GM21576 (cell line): ENCODE measurements around the gene S100A10.

Source experiments
- ATAC-seq: cut with Tn5 transposase; IDR thresholded peaks from one replicate; pipeline ENCODE4 v1.9.1; 2021; ENCODE audit warnings: mild to moderate bottlenecking, moderate library complexity; ENCODE audit not compliant: unreplicated experiment

The S100A10 gene

GRCh38 chr1:151966061-151966460, 27.6 kb downstream of the S100A10 start:
- ATAC-seq: no peak

- no peak for ATAC-seq
Measured at GRCh38 chr1:151964510-151964909, 29.1 kb downstream of the S100A10 start.

- ATAC-seq: no peak
Measured at GRCh38 chr1:151963288-151963687, 30.4 kb downstream of the S100A10 start.

- no peak for ATAC-seq
Measured at GRCh38 chr1:151961833-151962232, 31.8 kb downstream of the S100A10 start.

GRCh38 chr1:151960780-151961513, 32.7 kb downstream of the S100A10 start:
- ATAC-seq: no peak

GRCh38 chr1:151958959-151959358, 34.7 kb downstream of the S100A10 start:
- no peak for ATAC-seq

- no peak for ATAC-seq
Measured at GRCh38 chr1:151956957-151957497, 36.6 kb downstream of the S100A10 start.

- no peak for ATAC-seq
Measured at GRCh38 chr1:151953409-151954094, 40.1 kb downstream of the S100A10 start.

GRCh38 chr1:151952811-151953210, 40.8 kb downstream of the S100A10 start:
- ATAC-seq: no peak

GRCh38 chr1:151949371-151950193, 44.1 kb downstream of the S100A10 start:
- ATAC-seq: no peak

- ATAC-seq: no peak
Measured at GRCh38 chr1:151948506-151948905, 45.2 kb downstream of the S100A10 start.

- no peak for ATAC-seq
Measured at GRCh38 chr1:151947140-151947539, 46.5 kb downstream of the S100A10 start.

GRCh38 chr1:151945725-151946722, 47.6 kb downstream of the S100A10 start:
- ATAC-seq: no peak

- no peak for ATAC-seq
Measured at GRCh38 chr1:151944857-151945575, 48.6 kb downstream of the S100A10 start.

GRCh38 chr1:151944126-151944856, 49.4 kb downstream of the S100A10 start:
- ATAC-seq: no peak

- ATAC-seq: no peak
Measured at GRCh38 chr1:151943591-151943990, 50.1 kb downstream of the S100A10 start.

- ATAC-seq: no peak
Measured at GRCh38 chr1:151942882-151943281, 50.8 kb downstream of the S100A10 start.

- ATAC-seq: no peak
Measured at GRCh38 chr1:151940541-151940940, 53.1 kb downstream of the S100A10 start.

- ATAC-seq: no peak
Measured at GRCh38 chr1:151939779-151940178, 53.9 kb downstream of the S100A10 start.
